ENCODE data around the gene DUS4L. TPM values are rescaled to one million over a fixed set of nuclear protein-coding genes. Genes with fewer than 3 reads are reported as not detected.
A peak's percentile ranks its signal among the peaks of the same experiment; 100 is the strongest.
"Not testable (repeated sequence)": the region's sequence is repeated elsewhere in the genome, so short reads cannot be mapped to it uniquely, and the experiment has no call there.

DUS4L gene
- 15.5 TPM for total RNA-seq

DNA sequence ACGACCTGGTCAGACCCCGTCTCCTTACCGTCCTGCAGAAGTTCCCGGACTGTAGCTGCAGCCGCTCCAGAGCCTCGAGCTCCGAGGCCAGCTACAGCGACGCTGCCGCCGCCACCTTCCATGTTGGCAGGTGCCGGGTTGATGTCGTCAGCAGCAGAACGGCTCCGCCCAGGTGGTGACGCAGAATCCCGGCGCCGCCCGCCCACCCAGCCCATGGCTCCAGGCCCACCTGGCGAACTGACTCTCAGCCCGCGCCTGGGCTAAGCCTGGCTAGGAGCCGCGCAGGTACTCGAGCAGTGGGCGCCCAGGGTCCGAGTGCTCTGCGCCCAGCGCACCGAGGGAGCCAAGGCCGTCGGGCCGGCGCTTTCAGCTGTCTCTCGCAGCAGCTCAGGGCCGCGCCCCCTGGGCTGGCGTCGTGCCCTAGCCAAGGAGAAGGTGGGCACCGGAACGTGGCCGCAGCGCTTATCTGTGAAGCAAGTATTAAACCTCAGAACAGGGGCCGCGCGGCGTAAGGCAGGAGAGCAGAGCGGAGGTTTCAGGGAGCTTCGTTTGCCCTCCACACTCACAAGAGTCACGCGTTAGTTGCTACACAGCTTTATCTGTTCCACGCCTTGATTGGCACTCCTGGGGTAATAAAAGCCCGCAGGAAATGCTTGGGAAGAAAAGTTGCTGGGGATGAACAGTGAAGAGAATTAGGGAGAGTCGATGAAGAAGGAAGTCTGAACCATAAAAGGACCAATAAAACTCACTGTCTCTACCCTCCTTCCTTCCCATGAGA, at the start of gene DUS4L, which contains the start of gene COG5:
Gene DUS4L (plus strand): TSS at position 197 of the 778 bp plus-strand sequence. CDS start 3,100 bp downstream, outside the sequence.
Gene COG5 (minus strand): TSS at position 146 of the 778 bp plus-strand sequence. CDS start 24 bp downstream, at position 122.
- DNase-seq (ENCODE audit: low spot score in 2 of 2) (peak; percentile 73 to 82), FAIRE-seq (no peak)

GRCh38 chr7:107526672-107527071, 37.1 kb upstream of the DUS4L start:
- DNase-seq (ENCODE audit: low spot score in 2 of 2): no peak
- no peak for FAIRE-seq

GRCh38 chr7:107527196-107527595, 36.6 kb upstream of the DUS4L start:
- FAIRE-seq: no peak
- DNase-seq (ENCODE audit: low spot score in 2 of 2): no peak

- FAIRE-seq (no peak), DNase-seq (ENCODE audit: low spot score in 2 of 2) (no peak)
Measured at GRCh38 chr7:107528461-107528860, 35.3 kb upstream of the DUS4L start.

- FAIRE-seq (no peak), DNase-seq (ENCODE audit: low spot score in 2 of 2) (no peak)
Measured at GRCh38 chr7:107530751-107531150, 33.0 kb upstream of the DUS4L start.

GRCh38 chr7:107534139-107534538, 29.6 kb upstream of the DUS4L start:
- FAIRE-seq: no peak
- DNase-seq (ENCODE audit: low spot score in 2 of 2): no peak

GRCh38 chr7:107537228-107537627, 26.5 kb upstream of the DUS4L start:
- not testable (repeated sequence) for FAIRE-seq; DNase-seq (ENCODE audit: low spot score in 2 of 2)

DNA sequence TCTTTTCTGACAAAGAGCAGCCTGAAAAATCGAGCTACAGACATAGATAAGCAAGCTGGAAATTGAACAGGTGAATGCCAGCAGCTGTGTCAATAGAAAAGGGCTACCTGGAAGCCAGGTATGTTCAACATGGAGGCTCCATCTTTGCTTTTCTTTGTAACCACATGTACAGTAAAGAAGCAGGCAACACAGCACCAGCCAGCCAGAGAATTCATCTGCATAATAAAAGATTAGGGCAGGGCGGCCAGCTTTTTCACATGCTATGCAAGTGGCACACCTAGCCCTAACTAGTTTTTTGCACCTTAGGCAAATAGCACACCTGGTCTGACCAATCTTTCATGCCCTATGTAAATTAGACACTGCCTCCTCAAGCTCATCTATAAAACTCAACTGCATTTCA, 25.8 kb upstream of the DUS4L start:
- FAIRE-seq (no peak), DNase-seq (ENCODE audit: low spot score in 2 of 2) (no peak)

DNA sequence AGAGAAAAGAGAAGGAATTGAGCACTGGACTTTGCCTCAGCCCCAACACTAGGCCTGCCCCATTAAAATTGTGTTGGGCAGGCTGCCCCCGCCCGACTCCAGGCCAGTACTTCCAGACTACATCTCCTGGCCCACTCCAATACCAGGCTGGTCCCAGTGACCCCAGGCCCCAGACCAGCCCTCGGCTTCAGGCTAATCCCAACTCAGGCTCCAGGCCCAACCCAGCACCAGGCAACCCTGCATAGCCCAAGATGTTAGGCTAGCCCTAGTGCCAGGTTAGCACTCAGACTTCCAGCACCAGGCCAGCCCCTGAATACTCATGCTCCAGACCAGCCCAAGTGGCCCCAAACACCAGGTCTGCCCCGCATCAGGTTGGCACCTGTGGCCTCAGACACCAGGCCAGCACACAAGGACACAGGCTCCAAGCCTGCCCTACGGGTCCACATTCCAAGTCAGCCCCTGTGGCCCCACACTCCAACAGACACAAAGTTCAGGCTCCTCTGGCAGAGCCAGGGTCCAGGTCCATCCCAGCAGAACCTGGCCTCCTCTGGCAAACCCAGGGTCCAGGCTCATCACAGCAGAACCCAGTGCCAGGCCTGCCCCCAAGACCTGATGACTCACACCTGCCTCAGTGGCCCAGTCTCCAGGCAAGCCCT, 20.3 kb upstream of the DUS4L start:
- DNase-seq (ENCODE audit: low spot score in 2 of 2) (no peak), FAIRE-seq (no peak)

- FAIRE-seq: no peak
Measured at GRCh38 chr7:107544848-107545591, 18.8 kb upstream of the DUS4L start.

DNA sequence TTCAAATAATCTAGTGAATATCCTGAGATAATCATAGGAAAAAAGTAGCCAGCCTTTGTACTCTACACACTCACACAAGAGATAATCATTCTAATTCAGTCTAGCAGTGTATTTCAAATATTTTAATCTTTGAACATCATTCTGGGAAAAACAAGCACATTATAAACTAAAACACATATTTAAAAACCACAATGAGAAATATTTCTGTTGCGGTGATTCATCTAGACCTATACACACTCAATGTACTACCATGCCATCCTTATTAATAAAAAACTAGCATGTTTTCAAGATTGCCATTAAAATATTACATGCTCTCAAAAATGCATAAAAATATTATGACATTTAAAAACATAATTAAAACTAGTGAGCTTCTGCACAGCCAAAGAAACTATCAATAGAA, 11.8 kb upstream of the DUS4L start:
- FAIRE-seq: no peak
- DNase-seq (ENCODE audit: low spot score in 2 of 2): no peak

More at GRCh38 chr7:107544848-107545591, 18.8 kb upstream of the DUS4L start:
- no peak for DNase-seq (ENCODE audit: low spot score in 2 of 2)

GRCh38 chr7:107555893-107556292, 7.9 kb upstream of the DUS4L start:
- no peak for FAIRE-seq

DNA sequence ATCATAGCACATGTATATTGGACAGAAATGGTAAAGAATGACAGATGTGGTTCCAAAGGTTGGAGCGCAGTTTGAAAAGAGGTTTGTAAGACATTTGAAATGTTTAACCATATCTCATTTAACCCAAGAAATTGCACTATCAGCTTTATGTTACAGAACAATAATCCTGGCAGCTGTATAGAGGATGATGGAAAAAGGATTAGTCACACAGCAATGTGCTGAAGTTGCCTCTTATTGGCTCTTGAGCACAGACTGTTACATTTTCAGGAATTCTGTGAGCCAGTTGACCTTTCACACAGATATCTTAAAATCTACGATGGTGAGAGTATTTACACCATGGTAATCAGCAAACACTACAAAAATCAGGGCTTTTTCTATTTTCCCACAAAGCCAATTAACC, 3.9 kb upstream of the DUS4L start:
- FAIRE-seq (no peak), DNase-seq (ENCODE audit: low spot score in 2 of 2) (no peak)

More at GRCh38 chr7:107555893-107556292, 7.9 kb upstream of the DUS4L start:
- DNase-seq (ENCODE audit: low spot score in 2 of 2): no peak

DNA sequence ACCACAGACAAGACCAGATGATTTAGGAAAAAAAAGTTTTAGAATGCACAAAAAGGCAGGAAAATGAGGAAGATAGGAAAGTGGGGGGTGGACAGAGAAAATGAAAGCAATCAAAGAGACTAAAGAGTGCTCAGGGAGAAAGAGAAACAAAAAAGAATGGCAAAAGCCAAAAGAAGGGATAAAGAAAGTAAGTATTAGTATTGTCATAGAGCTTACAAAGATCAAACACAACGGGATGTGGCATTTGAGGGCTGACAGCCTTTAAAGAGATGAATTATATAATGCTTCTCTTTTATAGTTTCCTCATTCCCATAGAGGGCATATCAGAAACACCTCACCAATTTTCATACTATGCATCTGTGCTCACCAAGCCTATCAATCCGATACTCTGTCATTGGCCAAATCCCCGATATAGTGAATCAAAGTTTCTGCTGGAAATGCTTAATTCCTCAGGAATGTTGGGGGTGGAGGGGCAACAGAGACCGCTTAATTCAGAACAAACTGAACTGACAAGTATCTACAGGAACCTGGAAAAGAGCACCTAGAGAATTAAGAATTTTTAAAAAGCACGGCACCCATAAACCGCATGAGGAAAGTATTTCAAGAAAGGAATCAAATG, 2.8 kb upstream of the DUS4L start:
- no peak for FAIRE-seq

GRCh38 chr7:107563081-107563774, 543 bp upstream of the DUS4L start:
- FAIRE-seq: no peak
- peak in 1 of 2 donors; percentile 30 for DNase-seq (ENCODE audit: low spot score in 2 of 2)

More for the DNA sequence above, 2.8 kb upstream of the DUS4L start:
- DNase-seq (ENCODE audit: low spot score in 2 of 2): no peak

GRCh38 chr7:107564553-107565298, 955 bp downstream of the DUS4L start:
- no peak for FAIRE-seq
- DNase-seq (ENCODE audit: low spot score in 2 of 2): no peak

- FAIRE-seq (no peak), DNase-seq (ENCODE audit: low spot score in 2 of 2) (no peak)
Measured at GRCh38 chr7:107570298-107570697, 6.5 kb downstream of the DUS4L start.

- FAIRE-seq (peak; percentile 8), DNase-seq (ENCODE audit: low spot score in 2 of 2) (no peak)
Measured at GRCh38 chr7:107573537-107573936, 9.8 kb downstream of the DUS4L start.

DNA sequence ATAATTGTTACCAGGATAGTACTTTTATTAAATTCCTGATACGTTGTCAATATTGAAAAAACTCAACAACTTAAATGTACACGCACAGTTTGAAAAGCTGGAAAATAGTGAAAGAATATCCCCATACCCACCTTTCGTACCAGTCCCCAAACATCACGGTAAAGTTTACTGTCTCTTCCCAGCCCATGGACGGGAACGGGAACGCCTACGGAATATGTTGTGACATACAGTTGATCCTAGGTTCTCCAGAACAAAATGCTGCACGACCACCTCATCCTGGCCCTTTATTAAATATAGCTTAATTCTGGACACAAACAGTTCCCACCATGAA, 15.7 kb downstream of the DUS4L start:
- FAIRE-seq (no peak), DNase-seq (ENCODE audit: low spot score in 2 of 2) (no peak)

Data from frontal cortex (tissue), 4 donors.